ENCODE data around the gene SAMHD1. TPM values are rescaled to one million over a fixed set of nuclear protein-coding genes. Genes with fewer than 3 reads are reported as not detected.
A peak's percentile ranks its signal among the peaks of the same experiment; 100 is the strongest.

The SAMHD1 gene
- total and polyA plus RNA-seq, 2 of the 13 experiments (the other 11 are each of a cell fraction or from before 2014, with no cell fraction given): 16.9 to 43.5 TPM

GRCh38 chr20:36886859-36887751 is 64.4 kb downstream of the SAMHD1 start (continued):
- TF ChIP-seq ZNF234 (CRISPR knock-in tag; conservative IDR thresholded peaks at IDR 0.05) (no peak), TIGD3 (CRISPR knock-in tag; IDR thresholded peaks at IDR 0.05; ENCODE audit: borderline replicate concordance) (no peak), ARID4A (CRISPR knock-in tag; IDR thresholded peaks at IDR 0.05; ENCODE audit: borderline replicate concordance) (peak; percentile 79), SAFB2 (CRISPR knock-in tag; IDR thresholded peaks at IDR 0.05; ENCODE audit: borderline replicate concordance, low read depth) (peak; percentile 86; the same call in 1 of the 2 replicates), ZNF256 (CRISPR knock-in tag; conservative IDR thresholded peaks at IDR 0.05) (no peak), ZNF891 (CRISPR knock-in tag; IDR thresholded peaks at IDR 0.05) (peak; percentile 47; the same call in 1 of the 2 replicates), ZNF414 (CRISPR knock-in tag; IDR thresholded peaks at IDR 0.05) (0 out of 2 replicates have a peak, but pooled peaks have one; percentile 87), HNF1A (IDR thresholded peaks at IDR 0.05; ENCODE audit: low read depth) (no peak), HNF1A (CRISPR knock-in tag; IDR thresholded peaks at IDR 0.05; ENCODE audit: borderline replicate concordance) (no peak), HMGXB3 (CRISPR knock-in tag; IDR thresholded peaks at IDR 0.05; ENCODE audit: borderline replicate concordance) (peak; percentile 74; the same call in 1 of the 2 replicates), ONECUT2 (CRISPR knock-in tag; IDR thresholded peaks at IDR 0.05) (no peak), MEIS2 (CRISPR knock-in tag; IDR thresholded peaks at IDR 0.05) (0 out of 2 replicates have a peak, but pooled peaks have one; percentile 64)
